NB4 (cell line): ENCODE results near the gene SLITRK5.

Experiments
- MYC ChIP-seq: IDR thresholded peaks from 2 replicates; pipeline ENCODE4 v1.6.1; 2011; ENCODE audit warnings: low read depth, low read length
- POLR2A ChIP-seq: IDR thresholded peaks from 2 replicates; pipeline ENCODE4 v1.6.1; 2011; ENCODE audit warnings: mild to moderate bottlenecking; ENCODE audit not compliant: insufficient read length; ENCODE audit errors: extremely low read depth
- TF ChIP-seq, protein P1 (sequence below): IDR thresholded peaks from one replicate; pipeline ENCODE4 v1.5.1; 2012; ENCODE audit warnings: low read depth, low read length
- TF ChIP-seq, protein P2 (sequence below): IDR thresholded peaks from 2 replicates; pipeline ENCODE4 v1.6.1; 2011; ENCODE audit warnings: low read depth, low read length

DNA sequence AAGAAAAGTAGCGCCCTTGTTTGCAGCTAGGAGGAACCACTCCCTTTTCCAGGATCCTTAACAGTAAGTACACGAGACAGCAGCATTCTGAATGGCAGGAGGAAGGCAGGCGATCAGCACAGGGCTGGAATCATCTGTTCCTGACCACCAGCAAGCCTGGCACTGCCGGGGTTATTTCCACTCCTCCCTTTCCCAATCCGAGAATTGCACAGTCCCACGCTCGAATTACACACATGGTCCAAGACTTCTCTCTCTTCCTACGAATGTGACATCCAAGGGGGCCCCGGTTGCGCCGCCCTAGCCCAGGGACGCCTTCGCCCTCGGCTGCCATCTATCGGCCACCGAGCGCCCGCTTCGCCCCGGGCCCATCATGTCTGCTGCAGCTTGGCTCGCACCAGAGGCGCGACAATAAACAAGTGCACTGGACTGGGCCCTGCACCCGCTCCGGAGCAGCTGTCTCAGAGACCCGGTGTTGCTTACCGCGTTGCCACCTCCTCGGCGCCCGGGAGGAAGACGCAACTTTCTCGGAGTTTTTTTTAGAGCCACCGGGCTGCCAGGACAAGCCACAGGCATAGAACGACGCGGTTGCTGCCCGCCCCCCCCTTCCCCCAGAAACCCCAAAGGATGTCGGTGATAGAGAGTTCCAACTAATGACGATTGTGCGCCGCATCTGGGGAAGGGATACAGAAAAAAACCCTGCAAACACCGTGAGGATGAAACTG lies at the start of gene SLITRK5:
- TF ChIP-seq, protein P1, sequence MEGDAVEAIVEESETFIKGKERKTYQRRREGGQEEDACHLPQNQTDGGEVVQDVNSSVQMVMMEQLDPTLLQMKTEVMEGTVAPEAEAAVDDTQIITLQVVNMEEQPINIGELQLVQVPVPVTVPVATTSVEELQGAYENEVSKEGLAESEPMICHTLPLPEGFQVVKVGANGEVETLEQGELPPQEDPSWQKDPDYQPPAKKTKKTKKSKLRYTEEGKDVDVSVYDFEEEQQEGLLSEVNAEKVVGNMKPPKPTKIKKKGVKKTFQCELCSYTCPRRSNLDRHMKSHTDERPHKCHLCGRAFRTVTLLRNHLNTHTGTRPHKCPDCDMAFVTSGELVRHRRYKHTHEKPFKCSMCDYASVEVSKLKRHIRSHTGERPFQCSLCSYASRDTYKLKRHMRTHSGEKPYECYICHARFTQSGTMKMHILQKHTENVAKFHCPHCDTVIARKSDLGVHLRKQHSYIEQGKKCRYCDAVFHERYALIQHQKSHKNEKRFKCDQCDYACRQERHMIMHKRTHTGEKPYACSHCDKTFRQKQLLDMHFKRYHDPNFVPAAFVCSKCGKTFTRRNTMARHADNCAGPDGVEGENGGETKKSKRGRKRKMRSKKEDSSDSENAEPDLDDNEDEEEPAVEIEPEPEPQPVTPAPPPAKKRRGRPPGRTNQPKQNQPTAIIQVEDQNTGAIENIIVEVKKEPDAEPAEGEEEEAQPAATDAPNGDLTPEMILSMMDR: peak; percentile 85
- TF ChIP-seq POLR2A (no peak), MYC (no peak)
- TF ChIP-seq, protein P2, sequence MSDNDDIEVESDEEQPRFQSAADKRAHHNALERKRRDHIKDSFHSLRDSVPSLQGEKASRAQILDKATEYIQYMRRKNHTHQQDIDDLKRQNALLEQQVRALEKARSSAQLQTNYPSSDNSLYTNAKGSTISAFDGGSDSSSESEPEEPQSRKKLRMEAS: no peak
